M059J (cell line): ENCODE results near the gene CDON. TPM values are rescaled to one million over a fixed set of nuclear protein-coding genes. Genes with fewer than 3 reads are reported as not detected.

Experiments
- DNase-seq: peaks from one replicate; pipeline ENCODE4 v3.0.0-alpha.2; 2012; ENCODE audit warnings: low read depth
- total RNA-seq: library from RNA; depleted of rRNA; stranded (reverse); fragments of >200 nt; shearing (Covaris generic); gene quantifications from 2 replicates; pipeline ENCODE4 v1.2.3, GENCODE V29; 2014

The CDON gene
- total RNA-seq, 1 experiment from 2014 or later, result 24.2 TPM

- no peak for DNase-seq
Observed at GRCh38 chr11:126082251-126083109, 19.8 kb upstream of the CDON start.

- DNase-seq, result no peak
Observed at GRCh38 chr11:126081915-126082250, 19.2 kb upstream of the CDON start.

- peak; percentile 73 for DNase-seq
Observed at GRCh38 chr11:126080161-126080941, 17.7 kb upstream of the CDON start.

DNA sequence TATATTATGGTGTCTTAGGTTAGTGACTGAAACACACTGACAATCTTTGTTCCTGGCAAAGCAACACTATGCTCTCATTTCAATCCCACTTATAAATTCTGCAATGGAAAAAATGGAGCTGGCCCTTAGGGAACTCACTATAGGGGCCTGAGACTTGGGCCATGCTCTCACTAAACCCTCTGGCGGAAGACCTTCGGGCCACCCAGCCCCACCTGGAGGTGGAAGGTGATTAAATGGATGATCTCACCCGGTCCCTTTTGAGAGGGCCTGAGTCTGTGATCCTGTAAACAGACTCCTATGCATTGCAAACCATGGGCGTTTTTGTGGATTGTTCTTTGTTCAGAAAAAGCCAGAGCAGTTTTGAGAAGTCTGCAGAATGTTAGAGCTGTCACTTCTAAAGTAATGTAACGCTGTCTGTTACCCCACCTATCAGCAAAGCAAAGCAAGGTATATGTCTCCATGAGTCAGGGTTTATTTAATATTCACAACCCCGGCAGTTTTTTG lies 17.0 kb upstream of the CDON start:
- DNase-seq, result peak; percentile 37

DNA sequence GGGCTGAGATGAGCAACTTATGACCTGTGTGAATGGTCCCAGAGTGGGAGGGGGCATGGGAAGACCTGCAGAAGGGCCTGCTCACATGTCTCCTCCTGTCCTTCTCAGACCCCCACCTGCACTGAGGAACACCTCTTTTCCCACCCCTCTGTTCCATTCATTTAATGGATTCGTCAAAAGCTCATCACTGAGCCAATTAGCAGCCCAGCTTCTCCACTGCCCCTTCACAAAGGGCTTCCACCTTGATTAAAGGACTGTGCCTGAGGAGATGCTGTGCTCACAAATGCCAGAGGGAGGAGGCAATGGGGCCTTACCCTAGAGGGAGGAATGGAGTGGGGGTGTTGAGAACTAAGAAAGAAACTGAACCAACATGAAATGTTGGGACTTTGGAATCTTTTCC lies 14.0 kb upstream of the CDON start:
- DNase-seq, result no peak

GRCh38 chr11:126072801-126073594 lies 10.3 kb upstream of the CDON start:
- DNase-seq, result peak; percentile 35

- peak; percentile 53 for DNase-seq
Observed at GRCh38 chr11:126072141-126072741, 9.6 kb upstream of the CDON start.

- no peak for DNase-seq
Observed at GRCh38 chr11:126063507-126063852, 814 bp upstream of the CDON start.

DNA sequence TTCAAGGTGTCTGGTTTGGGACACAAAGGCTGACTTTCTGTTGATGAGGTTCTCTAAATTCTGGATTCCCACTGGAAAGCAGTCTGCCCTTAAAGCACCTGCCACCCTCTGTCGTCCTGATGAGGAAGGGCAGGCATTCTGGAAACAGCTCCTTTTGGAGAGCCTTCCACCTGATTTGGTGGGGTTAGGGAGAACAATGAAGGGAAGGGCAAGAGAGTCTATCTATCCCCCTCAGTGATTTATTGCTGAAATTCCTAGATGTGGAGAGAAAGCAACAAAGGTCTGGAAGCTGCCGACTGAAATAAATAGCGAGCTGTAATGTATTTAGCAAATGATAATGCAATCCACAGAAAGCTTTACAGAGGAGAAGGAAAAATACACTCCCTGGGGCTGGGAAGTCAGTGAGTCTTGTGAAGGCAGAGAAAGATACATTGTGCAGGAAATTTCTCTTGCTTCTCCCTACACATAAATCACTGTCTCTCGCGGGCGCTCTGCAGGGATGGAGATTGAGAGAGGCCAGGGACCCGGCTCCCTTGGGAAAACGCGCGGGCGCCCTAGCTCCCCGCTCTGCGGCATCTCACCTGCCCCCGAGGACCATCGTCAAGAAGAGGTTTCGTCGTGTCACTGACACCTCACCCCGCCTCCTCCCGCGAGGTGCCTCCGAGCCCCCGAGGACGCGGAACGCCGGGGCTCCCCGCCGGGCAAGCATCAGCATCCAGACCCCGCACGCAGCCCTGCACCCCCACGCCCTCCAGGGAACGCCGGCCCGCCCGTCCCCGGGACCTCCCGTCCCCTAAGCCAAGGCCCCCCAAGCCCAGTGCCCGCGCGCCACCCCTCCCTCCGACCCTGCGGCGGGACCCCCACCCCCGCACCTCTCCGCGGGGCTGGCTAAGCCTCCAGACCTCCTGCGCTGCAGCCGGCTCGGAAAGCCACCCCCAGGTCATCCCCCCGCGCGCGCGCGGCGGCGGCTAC lies 673 bp downstream of the CDON start:
- peak; percentile 59 for DNase-seq

GRCh38 chr11:126060757-126061171 lies 1.9 kb downstream of the CDON start:
- DNase-seq, result no peak

DNA sequence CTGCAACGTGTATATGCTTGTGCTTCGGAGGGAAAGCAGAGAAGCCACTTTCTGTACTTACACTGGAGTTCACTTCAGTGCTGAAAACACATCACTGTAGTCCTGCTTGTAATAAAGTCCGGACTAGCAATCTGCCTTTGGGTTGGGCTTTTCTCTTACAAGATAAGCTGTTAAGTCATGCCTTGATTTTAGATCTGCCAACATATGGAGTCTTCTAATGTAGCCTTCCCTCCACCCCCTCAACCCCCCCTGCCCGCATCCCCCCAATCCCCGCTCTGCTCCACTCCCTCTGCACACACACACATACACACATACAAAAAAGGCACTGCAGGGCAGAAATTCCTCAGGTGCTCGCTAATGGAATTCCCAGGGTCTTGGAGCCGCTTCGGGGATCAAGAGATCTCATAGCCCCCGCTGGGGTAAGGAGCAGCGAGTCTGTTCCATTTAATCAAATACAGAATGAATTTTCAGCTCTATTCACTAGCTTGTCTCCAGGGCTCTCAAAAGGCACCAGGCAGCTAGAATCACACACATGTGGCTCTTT lies 3.4 kb downstream of the CDON start:
- DNase-seq, result no peak

- DNase-seq, result no peak
Observed at GRCh38 chr11:126058105-126058874, 4.4 kb downstream of the CDON start.

DNA sequence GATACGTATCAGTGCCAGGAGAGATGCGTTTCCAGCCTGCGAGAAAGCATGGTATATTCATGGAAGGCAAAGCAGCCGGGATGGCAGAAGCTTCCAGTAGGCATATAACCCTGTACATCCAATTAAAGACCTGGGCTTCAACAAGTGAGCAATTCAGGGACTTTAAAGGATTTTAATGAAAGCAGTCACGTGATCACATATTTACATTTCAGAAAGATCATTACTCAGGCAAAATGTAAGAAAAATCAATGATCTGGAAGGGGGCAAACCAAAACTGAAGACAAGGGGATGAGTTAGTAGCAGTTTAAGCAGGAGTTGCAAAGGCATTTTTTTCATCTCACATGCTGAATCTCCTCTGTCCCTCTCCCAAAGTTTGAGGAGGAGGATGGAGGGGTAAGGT lies 7.8 kb downstream of the CDON start:
- DNase-seq, result no peak

- DNase-seq, result no peak
Observed at GRCh38 chr11:126054408-126054807, 8.3 kb downstream of the CDON start.

DNA sequence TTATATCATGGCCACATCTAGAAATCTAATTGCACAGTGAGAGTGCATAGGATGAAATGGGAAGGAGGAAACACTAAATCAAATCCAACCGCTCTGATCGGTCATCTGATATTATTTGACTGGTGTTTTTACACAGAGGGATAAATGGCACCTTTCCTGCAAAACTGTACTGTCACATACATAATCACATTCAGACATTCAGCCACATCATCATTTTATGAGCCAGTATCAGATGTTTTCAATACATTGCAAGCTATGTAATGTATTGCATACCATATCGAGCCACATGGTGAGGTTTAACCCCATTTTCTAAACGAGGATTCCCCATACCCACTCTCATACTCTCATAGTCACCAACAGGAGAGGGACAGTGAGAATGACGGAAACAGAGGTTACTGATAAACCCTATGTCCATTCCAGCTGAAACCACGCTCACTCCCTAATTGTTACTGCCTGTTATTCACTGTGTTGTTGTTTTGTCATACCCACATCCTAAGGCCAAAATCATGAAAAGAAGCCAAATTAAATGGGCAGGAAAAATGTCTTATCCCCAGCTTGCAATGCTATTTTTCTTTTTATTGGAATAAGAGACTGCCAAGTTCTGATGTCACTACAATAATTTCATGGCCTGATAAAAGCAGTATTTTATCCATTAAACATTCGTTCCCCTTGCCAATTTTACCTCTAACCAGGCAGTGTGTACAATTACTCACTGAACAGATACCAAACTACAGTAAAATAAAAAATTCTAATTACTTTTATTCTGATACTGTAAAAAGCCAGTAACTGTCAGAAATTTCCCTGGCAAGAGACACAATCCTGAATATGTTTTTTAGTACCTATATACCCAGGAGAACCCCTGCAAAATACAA lies 9.0 kb downstream of the CDON start:
- peak; percentile 25 for DNase-seq

GRCh38 chr11:126051117-126051516 lies 11.5 kb downstream of the CDON start:
- DNase-seq, result no peak

DNA sequence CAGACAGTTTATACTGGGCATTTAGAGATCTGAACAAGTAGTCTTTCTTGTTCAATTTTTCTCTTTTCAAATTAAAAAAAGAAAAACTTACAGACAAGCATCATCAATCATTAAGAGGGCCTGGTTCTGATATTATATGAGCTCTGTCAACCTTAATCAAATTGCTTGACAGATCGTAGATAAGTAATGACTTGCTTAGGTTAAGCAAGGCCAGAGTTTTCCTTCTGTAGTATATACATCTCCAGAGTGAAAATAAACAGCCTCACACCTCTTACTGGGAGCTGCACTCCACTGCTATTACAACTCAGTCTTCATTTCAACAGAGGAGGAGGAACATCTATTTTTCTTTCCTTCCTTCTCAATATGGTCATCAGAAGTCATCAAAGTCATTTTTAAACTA lies 13.5 kb downstream of the CDON start:
- DNase-seq, result no peak

GRCh38 chr11:126048197-126048596 lies 14.5 kb downstream of the CDON start:
- DNase-seq, result no peak
